GM10266 (cell line): Measurements from ENCODE around the gene CNFN.
"Not testable (repeated sequence)": the region's sequence is repeated elsewhere in the genome, so short reads cannot be mapped to it uniquely, and the experiment has no call there.

Source experiments
- DNase-seq: peaks from one replicate; pipeline ENCODE4 v3.0.0; 2012; ENCODE audit errors: extremely low spot score
- TF ChIP-seq, protein P1 (sequence below): IDR thresholded peaks from 2 replicates; pipeline ENCODE4 v1.5.1; 2012; ENCODE audit warnings: mild to moderate bottlenecking, low read depth; ENCODE audit not compliant: control insufficient read depth, insufficient read depth; ENCODE audit errors: missing control alignments

Gene CNFN

GRCh38 chr19:42349378-42350107 is 40.6 kb downstream of the CNFN start:
- TF ChIP-seq, protein P1, sequence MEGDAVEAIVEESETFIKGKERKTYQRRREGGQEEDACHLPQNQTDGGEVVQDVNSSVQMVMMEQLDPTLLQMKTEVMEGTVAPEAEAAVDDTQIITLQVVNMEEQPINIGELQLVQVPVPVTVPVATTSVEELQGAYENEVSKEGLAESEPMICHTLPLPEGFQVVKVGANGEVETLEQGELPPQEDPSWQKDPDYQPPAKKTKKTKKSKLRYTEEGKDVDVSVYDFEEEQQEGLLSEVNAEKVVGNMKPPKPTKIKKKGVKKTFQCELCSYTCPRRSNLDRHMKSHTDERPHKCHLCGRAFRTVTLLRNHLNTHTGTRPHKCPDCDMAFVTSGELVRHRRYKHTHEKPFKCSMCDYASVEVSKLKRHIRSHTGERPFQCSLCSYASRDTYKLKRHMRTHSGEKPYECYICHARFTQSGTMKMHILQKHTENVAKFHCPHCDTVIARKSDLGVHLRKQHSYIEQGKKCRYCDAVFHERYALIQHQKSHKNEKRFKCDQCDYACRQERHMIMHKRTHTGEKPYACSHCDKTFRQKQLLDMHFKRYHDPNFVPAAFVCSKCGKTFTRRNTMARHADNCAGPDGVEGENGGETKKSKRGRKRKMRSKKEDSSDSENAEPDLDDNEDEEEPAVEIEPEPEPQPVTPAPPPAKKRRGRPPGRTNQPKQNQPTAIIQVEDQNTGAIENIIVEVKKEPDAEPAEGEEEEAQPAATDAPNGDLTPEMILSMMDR = no peak
- DNase-seq = no peak

DNA sequence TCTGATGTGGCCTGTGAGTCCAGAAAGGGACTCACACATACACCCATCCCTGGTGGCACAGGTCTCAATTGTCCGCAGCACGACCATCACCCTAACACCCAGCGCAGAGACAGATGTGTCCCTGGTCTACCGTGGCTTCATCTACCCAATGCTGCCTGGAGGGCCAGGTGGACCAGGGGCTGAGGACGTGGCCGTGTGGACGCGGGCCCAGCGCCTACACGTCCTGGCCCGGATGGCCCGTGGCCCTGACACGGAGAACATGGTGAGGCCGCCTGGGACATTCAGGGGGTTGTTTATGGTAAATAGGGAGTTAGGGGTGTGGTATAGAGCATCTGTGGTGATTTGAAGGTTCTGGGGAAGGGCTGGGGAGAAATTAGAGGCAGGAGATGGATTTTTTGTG is 41.9 kb downstream of the CNFN start:
- DNase-seq = no peak
- TF ChIP-seq, protein P1 = no peak

GRCh38 chr19:42345191-42345812 is 44.8 kb downstream of the CNFN start:
- no peak for DNase-seq
- TF ChIP-seq, protein P1 = no peak

DNA sequence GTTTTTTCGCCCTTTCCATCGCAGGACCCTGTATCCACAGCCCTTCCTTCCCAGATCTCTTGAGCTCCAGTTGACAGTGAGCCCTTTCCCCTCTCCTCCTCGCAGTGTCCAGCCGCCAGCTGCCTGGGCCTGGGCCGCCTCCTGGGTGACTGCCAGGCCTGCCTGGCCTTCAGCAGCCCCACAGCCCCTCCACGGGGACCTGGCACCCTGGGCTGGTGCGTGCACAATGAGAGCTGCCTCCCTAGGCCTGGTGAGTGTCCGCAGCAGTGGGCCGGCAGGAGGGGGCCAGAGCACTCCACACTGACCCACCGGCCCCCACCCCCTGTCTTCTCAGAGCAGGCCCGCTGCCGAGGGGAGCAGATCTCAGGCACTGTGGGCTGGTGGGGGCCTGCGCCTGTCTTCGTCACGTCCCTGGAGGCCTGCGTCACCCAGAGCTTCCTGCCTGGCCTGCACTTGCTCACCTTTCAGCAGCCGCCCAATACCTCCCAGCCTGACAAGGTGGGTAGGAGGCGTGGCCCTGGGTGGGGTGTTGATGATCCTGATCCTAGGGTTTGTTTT is 45.7 kb downstream of the CNFN start:
- TF ChIP-seq, protein P1 = no peak
- DNase-seq = no peak

GRCh38 chr19:42343344-42344110 is 46.6 kb downstream of the CNFN start:
- TF ChIP-seq, protein P1 = peak; percentile 4
- DNase-seq = no peak

- DNase-seq = not testable (repeated sequence)
These were observed 50.2 kb downstream of the CNFN start for GRCh38 chr19:42339922-42340321.

GRCh38 chr19:42339126-42339860 is 50.8 kb downstream of the CNFN start:
- not testable (repeated sequence) for DNase-seq
